IMR-90 (cell line): ENCODE data around the gene ZNF76. TPM values are rescaled to one million over a fixed set of nuclear protein-coding genes. Genes with fewer than 3 reads are reported as not detected.

Experiments
- ATAC-seq: fragments of 200-7000 bp; cut with Tn5 transposase; 2 replicates; pipeline ENCODE4 v1.9.1; 2020; ENCODE audit warnings: low read depth, mild to moderate bottlenecking, moderate library complexity
- BruUV-seq: library from RNA; stranded (reverse); fragments of 400-500 nt; replicated peaks from 2 replicates; lab custom pipeline; 2021; lab: Mats Ljungman, UMichigan
- CTCF ChIA-PET: fragments of 300-600 bp; formaldehyde crosslinking; extraction: SDS; loops from one replicate; lab custom pipeline; 2021; ENCODE audit warnings: antibody characterized with exemption; lab: Yijun Ruan, JAX
- POLR2A ChIA-PET: fragments of 300-600 bp; sonication (Branson Sonifier 250); formaldehyde crosslinking; loops from one replicate; lab custom pipeline; 2022; ENCODE audit warnings: antibody characterized with exemption; ENCODE audit not compliant: unreplicated experiment; lab: Charles Lee
- DNase-seq: peaks from one replicate; pipeline ENCODE4 v3.0.0; 2013
- H2AFZ ChIP-seq: replicated peaks from 2 replicates; pipeline ENCODE3; 2013; ENCODE audit warnings: low read length, mild to moderate bottlenecking; ENCODE audit not compliant: poor library complexity
- H2AK5ac ChIP-seq: 2 replicates; pipeline ENCODE4 v1.6.1; 2013; ENCODE audit warnings: low read depth, low read length, inconsistent platforms
- H2AK9ac ChIP-seq: replicated peaks from 2 replicates; pipeline ENCODE3; 2013; ENCODE audit warnings: mild to moderate bottlenecking, low read depth, low read length, moderate library complexity; ENCODE audit not compliant: poor library complexity
- H2BK120ac ChIP-seq: 2 replicates; pipeline ENCODE4 v1.6.1; 2013; ENCODE audit warnings: low read depth, low read length, inconsistent platforms
- H2BK15ac ChIP-seq: 3 replicates; pipeline ENCODE4 v1.6.1; 2013; ENCODE audit warnings: low read depth, low read length, inconsistent platforms
- H2BK20ac ChIP-seq: 2 replicates; pipeline ENCODE4 v1.6.1; 2013; ENCODE audit warnings: low read depth, mild to moderate bottlenecking, inconsistent platforms, low read length, moderate library complexity
- H2BK5ac ChIP-seq: 2 replicates; pipeline ENCODE4 v1.6.1; 2013; ENCODE audit warnings: mild to moderate bottlenecking, low read depth, low read length, inconsistent platforms; ENCODE audit not compliant: poor library complexity, severe bottlenecking
- H3K14ac ChIP-seq: replicated peaks from 2 replicates; pipeline ENCODE4 v1.6.1; 2013; ENCODE audit warnings: low read depth, low read length, inconsistent platforms
- H3K18ac ChIP-seq: 2 replicates; pipeline ENCODE4 v1.6.1; 2013; ENCODE audit warnings: low read depth, low read length, control low read depth
- H3K23ac ChIP-seq: 2 replicates; pipeline ENCODE4 v1.6.1; 2013; ENCODE audit warnings: low read depth, low read length, inconsistent platforms
- H3K27ac ChIP-seq: 2 replicates; pipeline ENCODE4 v1.5.1; 2013; ENCODE audit warnings: mild to moderate bottlenecking, control low read depth, low read length; ENCODE audit not compliant: insufficient read depth
- H3K27me3 ChIP-seq: 2 replicates; pipeline ENCODE4 v1.6.1; 2013; ENCODE audit warnings: low read length; ENCODE audit not compliant: control insufficient read depth, insufficient read depth
- H3K36me3 ChIP-seq: 2 replicates; pipeline ENCODE4 v1.6.1; 2013; ENCODE audit warnings: low read length, mixed read lengths; ENCODE audit not compliant: control insufficient read depth, insufficient read depth
- H3K4ac ChIP-seq: 2 replicates; pipeline ENCODE4 v1.6.1; 2013; ENCODE audit warnings: low read depth, low read length, inconsistent platforms
- H3K4me1 ChIP-seq: 2 replicates; pipeline ENCODE4 v1.6.1; 2013; ENCODE audit warnings: low read length, mixed read lengths; ENCODE audit not compliant: control insufficient read depth, insufficient read depth
- H3K4me2 ChIP-seq: 2 replicates; pipeline ENCODE4 v1.6.1; 2013; ENCODE audit warnings: low read depth, mild to moderate bottlenecking, control low read depth, low read length, moderate library complexity
- H3K4me3 ChIP-seq: 2 replicates; pipeline ENCODE4 v1.5.1; 2013; ENCODE audit warnings: low read depth, mild to moderate bottlenecking, control low read depth, low read length, moderate library complexity; ENCODE audit not compliant: insufficient read depth
- H3K56ac ChIP-seq: 2 replicates; pipeline ENCODE4 v1.6.1; 2013; ENCODE audit warnings: low read length, inconsistent platforms; ENCODE audit not compliant: insufficient read depth; ENCODE audit errors: extremely low read depth
- H3K79me1 ChIP-seq, 2 experiments: 2 replicates each; pipeline ENCODE4 v1.6.1; 2013; ENCODE audit warnings: low read length in 2 of 2, inconsistent platforms in 1 of 2, low read depth in 1 of 2
- H3K9ac ChIP-seq: 2 replicates; pipeline ENCODE4 v1.6.1; 2013; ENCODE audit warnings: low read depth, low read length, control low read depth
- H3K9me1 ChIP-seq: 2 replicates; pipeline ENCODE4 v1.6.1; 2013; ENCODE audit warnings: low read length, inconsistent platforms; ENCODE audit not compliant: insufficient read depth
- H3K9me3 ChIP-seq: 2 replicates; pipeline ENCODE4 v1.6.1; 2013; ENCODE audit warnings: low read length; ENCODE audit not compliant: control insufficient read depth, insufficient read depth
- H4K20me1 ChIP-seq: 2 replicates; pipeline ENCODE4 v1.6.1; 2013; ENCODE audit warnings: low read length, inconsistent platforms; ENCODE audit not compliant: insufficient read depth
- H4K5ac ChIP-seq: 2 replicates; pipeline ENCODE4 v1.6.1; 2013; ENCODE audit warnings: mild to moderate bottlenecking, low read depth, low read length, control low read depth
- H4K8ac ChIP-seq, 2 experiments: 2 replicates each; pipeline ENCODE4 v1.6.1; 2013; ENCODE audit warnings: low read depth in 2 of 2, low read length in 2 of 2, control low read depth in 1 of 2, inconsistent platforms in 1 of 2
- H4K91ac ChIP-seq: 2 replicates; pipeline ENCODE4 v1.6.1; 2013; ENCODE audit warnings: low read depth, low read length, inconsistent platforms; ENCODE audit not compliant: insufficient read depth
- CHD1 ChIP-seq: IDR thresholded peaks from 2 replicates; pipeline ENCODE4 v1.6.1; 2012; ENCODE audit warnings: low read depth, low read length, improper control_type of control experiment
- ELK1 ChIP-seq: fragments of 150-350 bp; IDR thresholded peaks from 2 replicates; pipeline ENCODE4 v1.6.1; 2016; ENCODE audit warnings: low read depth, mild to moderate bottlenecking, low read length, moderate library complexity, borderline replicate concordance
- FOS ChIP-seq: fragments of 150-350 bp; IDR thresholded peaks from 2 replicates; pipeline ENCODE4 v1.6.1; 2016; ENCODE audit warnings: low read depth, low read length
- RCOR1 ChIP-seq: IDR thresholded peaks from 2 replicates; pipeline ENCODE4 v1.6.1; 2012; ENCODE audit warnings: mild to moderate bottlenecking, low read length, improper control_type of control experiment; ENCODE audit not compliant: insufficient replicate concordance
- RFX5 ChIP-seq: IDR thresholded peaks from 2 replicates; pipeline ENCODE4 v1.8.0; 2012; ENCODE audit warnings: low read depth, mild to moderate bottlenecking, low read length, moderate library complexity
- WGBS, 2 experiments: methylation state at CpG; one replicate each; pipeline versions ENCODE4 v1.1.5 to v1.1.7; 2013; ENCODE audit warnings: missing lambda C conversion rate in 2 of 2; ENCODE audit not compliant: insufficient read length in 1 of 2; ENCODE audit errors: extremely low coverage in 2 of 2; 5-methylcytosine and 5-hydroxymethylcytosine counted together
- dilution Hi-C: fragments of 300-500 bp; cut with HindIII; formaldehyde crosslinking; loops from one replicate; pipeline ENCODE4 v1.14.3; 2018; ENCODE audit warnings: low sequenced_read_pairs; ENCODE audit not compliant: unreplicated experiment
- in situ Hi-C: fragments of 300-500 bp; cut with MboI; formaldehyde crosslinking; loops from 3 replicates; pipeline ENCODE4 v1.14.3; 2019; ENCODE audit warnings: low sequenced_read_pairs, inconsistent platforms, mixed read lengths
- intact Hi-C: fragments of 100-400 bp; cut with micrococcal nuclease; formaldehyde crosslinking; loops from 2 replicates; pipeline ENCODE4 v1.10.0; 2022
- polyA plus RNA-seq, 3 experiments: library from polyadenylated mRNA; depleted of rRNA; stranded (reverse); fragments of >200 nt; gene quantifications; 2 replicates each; pipeline ENCODE4 v1.2.3, GENCODE V29; 2012; ENCODE audit warnings: low replicate concordance in 1 of 3
- total RNA-seq: library from RNA; depleted of rRNA; stranded (reverse); fragments of >200 nt; gene quantifications from 2 replicates; pipeline ENCODE4 v1.2.3, GENCODE V29; 2012

The ZNF76 gene
- total and polyA plus RNA-seq, 2 of the 4 experiments (the other 2 are of a cell fraction), result 19.9 to 21.1 TPM

DNA sequence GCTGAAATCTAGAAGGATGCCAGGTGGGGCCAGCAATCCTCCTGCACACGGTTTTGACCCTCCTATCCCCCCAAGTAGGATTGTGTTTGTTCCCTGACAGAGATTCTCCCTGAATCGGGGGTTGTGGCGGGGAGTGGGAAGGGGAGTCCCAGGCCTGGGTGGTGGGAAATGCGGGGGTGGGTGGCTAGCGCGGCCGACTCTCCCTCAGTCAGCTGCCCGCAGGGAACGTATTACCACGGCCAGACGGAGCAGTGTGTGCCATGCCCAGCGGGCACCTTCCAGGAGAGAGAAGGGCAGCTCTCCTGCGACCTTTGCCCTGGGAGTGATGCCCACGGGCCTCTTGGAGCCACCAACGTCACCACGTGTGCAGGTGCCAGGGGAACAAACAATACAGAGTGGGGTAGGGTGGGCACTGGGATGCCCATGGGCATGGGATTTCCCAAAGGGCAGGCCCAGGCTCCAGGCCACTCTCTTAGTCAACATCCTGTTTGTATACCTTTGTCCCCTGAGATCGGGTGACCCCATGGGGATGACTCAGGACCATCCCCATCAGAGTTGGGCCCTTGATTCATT lies 16.1 kb upstream of the ZNF76 start:
- Histone ChIP-seq H3K4me2 (no peak overlapping the region), H3K4ac (no peak overlapping the region), H3K27me3 (no peaks in the 10 kb centered on the region), H2BK120ac (no peak overlapping the region), H4K8ac (no peak overlapping the region), H3K56ac (no peak overlapping the region), H4K91ac (no peak overlapping the region), H2AK5ac (no peak overlapping the region; the same call in 1 of the 2 replicates), H2BK15ac (no peak overlapping the region), H3K9me1 (peaks cover 7% of the 10 kb centered on the region), H3K4me1 (peaks cover 5% of the 10 kb centered on the region; the same call in 1 of the 2 replicates), H3K9ac (no peak overlapping the region), H4K5ac (no peak overlapping the region), H4K20me1 (peaks cover 14% of the 10 kb centered on the region; the same call in 1 of the 2 replicates), H3K9me3 (no peaks in the 10 kb centered on the region), H3K23ac (no peak overlapping the region), H2BK20ac (no peak overlapping the region), H2AK9ac (no peak overlapping the region), H3K27ac (no peak overlapping the region), H2BK5ac (no peak overlapping the region), H3K4me3 (no peak overlapping the region), H2AFZ (no peak overlapping the region), H3K18ac (no peak overlapping the region), H3K36me3 (peaks cover 37% of the 10 kb centered on the region; the same call in 1 of the 2 replicates), H3K14ac (no peak overlapping the region), H3K79me1 (peaks cover 16 to 47% of the 10 kb centered on the region in 2 experiments)
- no peak for ATAC-seq
- no peak for DNase-seq
- dilution Hi-C loops, result no loop called here
- 100% methylated on average over 5 of the region's 17 CpGs; no CpG with 5 or more reads in 1 of the 2 experiments for WGBS, 2 experiments
- no peak for TF ChIP-seq RCOR1
- TF ChIP-seq ELK1, result no peak
- TF ChIP-seq RFX5, result no peak
- TF ChIP-seq CHD1, result no peak
- no peak for TF ChIP-seq FOS
- CTCF ChIA-PET, result no interaction called here
- BruUV-seq, result no TSS peak
- in situ Hi-C loops, result loop anchor here (5.0 kb wide), 2 partner anchors 96 to 256 kb away; no protein-coding TSS in a partner anchor
- POLR2A ChIA-PET, result no interaction called here
- intact Hi-C loops, result no loop called here
